HepG2 (cell line): ENCODE results near the gene CTNNA2. TPM values are rescaled to one million over a fixed set of nuclear protein-coding genes. Genes with fewer than 3 reads are reported as not detected.

Experiments
- ATAC-seq: fragments of 200-7000 bp; cut with Tn5 transposase; 3 replicates; pipeline ENCODE4 v1.9.1; 2020; ENCODE audit warnings: mild to moderate bottlenecking, moderate library complexity
- BruUV-seq: library from RNA; stranded (reverse); fragments of 400-500 nt; replicated peaks from 2 replicates; lab custom pipeline; 2021; lab: Mats Ljungman, UMichigan
- CTCF ChIA-PET: fragments of 300-600 bp; formaldehyde crosslinking; extraction: SDS; loops from one replicate; lab custom pipeline; 2021; ENCODE audit warnings: low total read pairs, inconsistent platforms, low intra/inter-chr PET ratio; lab: Yijun Ruan, JAX
- POLR2A ChIA-PET: fragments of 350-600 bp; sonication (Branson Sonifier 250); formaldehyde crosslinking; loops from one replicate; lab custom pipeline; 2020; ENCODE audit warnings: antibody characterized with exemption, inconsistent platforms; lab: Yijun Ruan, JAX
- DNase-seq: peaks from one replicate; pipeline ENCODE4 v3.0.0-alpha.2; 2015; ENCODE audit warnings: low spot score
- FAIRE-seq: peaks from 3 replicates; lab custom pipeline; 2011; peaks lifted over from hg19 to GRCh38; lab: Jason Lieb, UNC
- H2AFZ ChIP-seq: one replicate; pipeline ENCODE4 v1.6.1; 2011; ENCODE audit warnings: low read length, inconsistent platforms
- H3K27ac ChIP-seq: fragments of 300-600 bp; 3 replicates; pipeline ENCODE4 v1.8.0; 2011; ENCODE audit warnings: mixed run types, mild to moderate bottlenecking, mixed read lengths, low read length, inconsistent platforms; ENCODE audit not compliant: insufficient read depth; ENCODE audit errors: extremely low read length
- H3K27me3 ChIP-seq, 2 experiments: fragments of 200-600 bp in 1 of 2; 2 replicates in 1 of 2; 3 replicates in 1 of 2; pipeline versions ENCODE4 v1.6.0 to v1.8.0; 2011; ENCODE audit warnings: low read length in 2 of 2, mild to moderate bottlenecking in 2 of 2, moderate library complexity in 2 of 2, inconsistent platforms in 1 of 2; ENCODE audit not compliant: insufficient read depth in 2 of 2, control insufficient read depth in 1 of 2
- H3K36me3 ChIP-seq, 2 experiments: fragments of 200-600 bp in 1 of 2; replicated peaks in 1 of 2; 2 replicates in 1 of 2; 3 replicates in 1 of 2; pipeline versions ENCODE4 v1.5.1 to v1.8.0; 2011; ENCODE audit warnings: low read length in 2 of 2, inconsistent platforms in 1 of 2; ENCODE audit not compliant: insufficient read depth in 2 of 2, control insufficient read depth in 1 of 2
- H3K4me1 ChIP-seq: 2 replicates; pipeline ENCODE4 v1.5.1; 2012; ENCODE audit warnings: low read length, inconsistent platforms; ENCODE audit not compliant: insufficient read depth
- H3K4me2 ChIP-seq: 2 replicates; pipeline ENCODE4 v1.6.0; 2011; ENCODE audit warnings: low read depth, low read length, inconsistent platforms
- H3K4me3 ChIP-seq, 3 experiments: fragments of 200-600 bp in 1 of 3; sonication (generic), shearing (Covaris generic) in 1 of 3; replicated peaks in 1 of 3; 2 replicates each; pipeline ENCODE4 v1.5.1; 2011 to 2016; ENCODE audit warnings: low read length in 3 of 3, inconsistent platforms in 2 of 3, low read depth in 2 of 3, mild to moderate bottlenecking in 2 of 3, control low read depth in 1 of 3, mixed read lengths in 1 of 3; ENCODE audit not compliant: insufficient read depth in 1 of 3
- H3K79me2 ChIP-seq: one replicate; pipeline ENCODE4 v1.6.1; 2011; ENCODE audit warnings: low read length, inconsistent platforms; ENCODE audit not compliant: insufficient read depth
- H3K9ac ChIP-seq: 2 replicates; pipeline ENCODE4 v1.6.0; 2011; ENCODE audit warnings: mild to moderate bottlenecking, low read depth, low read length, inconsistent platforms; ENCODE audit not compliant: insufficient read depth
- H3K9me3 ChIP-seq: 2 replicates; pipeline ENCODE4 v1.5.1; 2012; ENCODE audit warnings: mild to moderate bottlenecking, low read length
- H4K20me1 ChIP-seq: 2 replicates; pipeline ENCODE4 v1.6.0; 2011; ENCODE audit warnings: inconsistent platforms, mild to moderate bottlenecking, low read length, moderate library complexity; ENCODE audit not compliant: insufficient read depth
- ATF7 ChIP-seq, 2 experiments: fragments of 450-650 bp in 1 of 2; sonication (generic) in 1 of 2; formaldehyde crosslinking in 1 of 2; IDR thresholded peaks; 2 replicates each; pipeline versions ENCODE4 v1.4.0 to v1.6.1; 2016 to 2020; ENCODE audit warnings: antibody characterized with exemption in 1 of 2, mild to moderate bottlenecking in 1 of 2, missing genetic modification reagents in 1 of 2
- ATRX ChIP-seq: sonication (generic); formaldehyde crosslinking; IDR thresholded peaks from 2 replicates; pipeline ENCODE4 v1.4.0; 2020; ENCODE audit warnings: missing genetic modification reagents, borderline replicate concordance
- CEBPG ChIP-seq: IDR thresholded peaks from 2 replicates; pipeline ENCODE4 v1.6.1; 2016
- HIVEP1 ChIP-seq: sonication (generic); formaldehyde crosslinking; IDR thresholded peaks from 2 replicates; pipeline ENCODE4 v1.4.0; 2020; ENCODE audit warnings: mild to moderate bottlenecking, missing genetic modification reagents
- HNRNPK ChIP-seq: fragments of 200-400 bp; formaldehyde crosslinking; IDR thresholded peaks from 2 replicates; pipeline ENCODE4 v1.6.1; 2018; ENCODE audit warnings: low read length, low read depth, moderate library complexity, mild to moderate bottlenecking; ENCODE audit not compliant: poor library complexity, severe bottlenecking
- KAT2B ChIP-seq: fragments of 150-350 bp; IDR thresholded peaks from 2 replicates; pipeline ENCODE4 v1.6.1; 2014; ENCODE audit warnings: low read depth, low read length, borderline replicate concordance
- KDM5B ChIP-seq: sonication (generic); formaldehyde crosslinking; IDR thresholded peaks from 2 replicates; pipeline ENCODE4 v1.4.0; 2020; ENCODE audit warnings: missing genetic modification reagents, mild to moderate bottlenecking, borderline replicate concordance
- RAD21 ChIP-seq: fragments of 450-650 bp; formaldehyde crosslinking; IDR thresholded peaks from 2 replicates; pipeline ENCODE4 v1.5.0; 2020; ENCODE audit warnings: mild to moderate bottlenecking
- RBAK ChIP-seq: sonication (generic); formaldehyde crosslinking; IDR thresholded peaks from 2 replicates; pipeline ENCODE4 v1.5.1; 2020; ENCODE audit warnings: mild to moderate bottlenecking, missing genetic modification reagents
- SIN3A ChIP-seq: IDR thresholded peaks from 2 replicates; pipeline ENCODE4 v1.6.1; 2011; ENCODE audit warnings: low read depth, mild to moderate bottlenecking, control low read depth, low read length, borderline replicate concordance
- SMYD3 ChIP-seq: sonication (generic); formaldehyde crosslinking; IDR thresholded peaks from 2 replicates; pipeline ENCODE4 v1.8.1; 2023; ENCODE audit warnings: mild to moderate bottlenecking, missing genetic modification reagents
- ZNF510 ChIP-seq: sonication (generic); formaldehyde crosslinking; IDR thresholded peaks from 2 replicates; pipeline ENCODE4 v1.4.0; 2020; ENCODE audit warnings: low read depth, mild to moderate bottlenecking, missing genetic modification reagents
- ZNF556 ChIP-seq: sonication (generic); formaldehyde crosslinking; IDR thresholded peaks from 2 replicates; pipeline ENCODE4 v1.4.0; 2020; ENCODE audit warnings: mild to moderate bottlenecking, missing genetic modification reagents, borderline replicate concordance
- ZNF850 ChIP-seq: sonication (generic); formaldehyde crosslinking; conservative IDR thresholded peaks from 2 replicates; pipeline ENCODE4 v1.9.0; 2021; ENCODE audit warnings: mild to moderate bottlenecking, missing genetic modification reagents
- ZNF878 ChIP-seq: sonication (generic); formaldehyde crosslinking; IDR thresholded peaks from 2 replicates; pipeline ENCODE4 v1.8.1; 2023; ENCODE audit warnings: mild to moderate bottlenecking, missing genetic modification reagents, moderate library complexity
- WGBS: methylation state at CpG from one replicate; pipeline ENCODE4 v1.1.6; 2017; ENCODE audit warnings: low lambda C conversion rate; 5-methylcytosine and 5-hydroxymethylcytosine counted together
- in situ Hi-C: cut with HindIII; loops from 2 replicates; pipeline ENCODE4 v1.10.0; 2017; ENCODE audit warnings: low pct_unique_long_range_greater_than_20kb; ENCODE audit not compliant: extremely low pct_ligation_motif_present
- intact Hi-C: fragments of 100-400 bp; cut with micrococcal nuclease; formaldehyde crosslinking; loops from one replicate; pipeline ENCODE4 v1.10.0; 2022; ENCODE audit not compliant: unreplicated experiment
- polyA plus RNA-seq, 8 experiments: library from polyadenylated mRNA; depleted of rRNA in 3 of 8; stranded (reverse) in 7 of 8; unstranded in 1 of 8; fragments of >200 nt; fragmentation: Illumina TruSeq in 4 of 8; extraction: Trizol in 4 of 8; gene quantifications; 2 replicates each; pipeline versions ENCODE4 v1.2.1 to v1.2.3, GENCODE V29; 2011 to 2016; ENCODE audit warnings: low read depth in 4 of 8, missing spikeins in 1 of 8, mixed read lengths in 1 of 8; ENCODE audit not compliant: insufficient read depth in 1 of 8
- total RNA-seq, 5 experiments: library from RNA; depleted of rRNA; stranded (reverse); fragments of >200 nt; fragmentation: Illumina TruSeq; extraction: Trizol; gene quantifications; 2 replicates each; pipeline ENCODE4 v1.2.3, GENCODE V29; 2016; ENCODE audit warnings: low read depth in 1 of 5
- TF ChIP-seq, protein P1 (sequence below): sonication (generic); formaldehyde crosslinking; IDR thresholded peaks from 2 replicates; pipeline ENCODE4 v1.4.0; 2020; ENCODE audit warnings: missing genetic modification reagents
- TF ChIP-seq, protein P2 (sequence below): sonication (generic); formaldehyde crosslinking; IDR thresholded peaks from 2 replicates; pipeline ENCODE4 v1.8.1; 2023; ENCODE audit warnings: mild to moderate bottlenecking, inconsistent platforms, moderate library complexity, missing genetic modification reagents, borderline replicate concordance
- TF ChIP-seq, protein P3 (sequence below): sonication (generic); formaldehyde crosslinking; IDR thresholded peaks from 2 replicates; pipeline ENCODE4 v1.4.0; 2020; ENCODE audit warnings: missing genetic modification reagents
- TF ChIP-seq, protein P4 (sequence below): sonication (generic); formaldehyde crosslinking; IDR thresholded peaks from 2 replicates; pipeline ENCODE4 v1.5.0; 2020; ENCODE audit warnings: missing genetic modification reagents

CTNNA2 gene
- total and polyA plus RNA-seq, 2 of the 13 experiments (the other 11 are each of a cell fraction or from before 2014, with no cell fraction given): not detected

DNA sequence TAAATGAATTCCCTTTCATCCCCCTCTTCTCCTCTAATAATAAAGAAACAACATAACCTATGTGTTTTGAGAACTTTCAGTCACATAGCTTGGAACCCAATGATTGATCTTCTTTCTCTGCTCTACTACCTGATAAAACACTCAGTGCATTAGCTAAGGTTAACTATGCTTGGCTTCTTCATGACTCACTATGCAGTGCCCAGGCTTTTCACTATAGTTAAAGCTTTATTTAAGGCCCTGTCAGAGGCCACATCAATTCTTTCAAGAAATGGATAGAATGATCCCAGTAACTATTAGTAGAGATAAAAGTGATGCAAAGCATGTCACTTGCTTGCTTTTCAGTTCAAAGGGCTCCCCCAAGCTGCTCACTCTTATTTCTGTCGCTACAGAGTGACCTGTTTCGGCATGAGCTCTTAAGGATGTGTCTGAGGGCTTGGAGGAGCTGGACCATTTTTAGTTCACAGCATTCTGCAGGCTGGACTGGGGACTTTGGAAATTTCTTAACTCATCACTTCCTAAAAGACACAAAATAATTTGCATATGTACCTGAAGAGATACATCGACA lies 407.7 kb downstream of the CTNNA2 start:
- FAIRE-seq: no peak
- no peak overlapping the region for H3K4me2 ChIP-seq
- no peak for ATAC-seq
- H3K9ac ChIP-seq: no peak overlapping the region
- no TSS peak for BruUV-seq
- CTCF ChIA-PET: no interaction called here
- 0% methylated on average over 3 of the region's 3 CpGs for WGBS
- H3K27ac ChIP-seq: no peak overlapping the region
- H3K9me3 ChIP-seq: no peaks in the 10 kb centered on the region
- H3K4me3 ChIP-seq: no peak overlapping the region
- intact Hi-C loops: no loop called here
- no peaks in the 10 kb centered on the region for H4K20me1 ChIP-seq
- POLR2A ChIA-PET: no interaction called here
- no peaks in the 10 kb centered on the region for H3K4me1 ChIP-seq
- H3K27me3 ChIP-seq: no peaks in the 10 kb centered on the region
- DNase-seq: no peak
- H3K79me2 ChIP-seq: no peaks in the 10 kb centered on the region
- H3K36me3 ChIP-seq: no peaks in the 10 kb centered on the region
- in situ Hi-C loops: no loop called here
- H2AFZ ChIP-seq: no peak overlapping the region
- TF ChIP-seq, protein P1, sequence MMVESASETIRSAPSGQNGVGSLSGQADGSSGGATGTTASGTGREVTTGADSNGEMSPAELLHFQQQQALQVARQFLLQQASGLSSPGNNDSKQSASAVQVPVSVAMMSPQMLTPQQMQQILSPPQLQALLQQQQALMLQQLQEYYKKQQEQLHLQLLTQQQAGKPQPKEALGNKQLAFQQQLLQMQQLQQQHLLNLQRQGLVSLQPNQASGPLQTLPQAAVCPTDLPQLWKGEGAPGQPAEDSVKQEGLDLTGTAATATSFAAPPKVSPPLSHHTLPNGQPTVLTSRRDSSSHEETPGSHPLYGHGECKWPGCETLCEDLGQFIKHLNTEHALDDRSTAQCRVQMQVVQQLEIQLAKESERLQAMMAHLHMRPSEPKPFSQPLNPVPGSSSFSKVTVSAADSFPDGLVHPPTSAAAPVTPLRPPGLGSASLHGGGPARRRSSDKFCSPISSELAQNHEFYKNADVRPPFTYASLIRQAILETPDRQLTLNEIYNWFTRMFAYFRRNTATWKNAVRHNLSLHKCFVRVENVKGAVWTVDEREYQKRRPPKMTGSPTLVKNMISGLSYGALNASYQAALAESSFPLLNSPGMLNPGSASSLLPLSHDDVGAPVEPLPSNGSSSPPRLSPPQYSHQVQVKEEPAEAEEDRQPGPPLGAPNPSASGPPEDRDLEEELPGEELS (CRISPR knock-in tag): no peak
- TF ChIP-seq SIN3A (no peak), RBAK (CRISPR knock-in tag) (no peak), ZNF510 (no peak), ZNF850 (no peak), HIVEP1 (CRISPR knock-in tag) (no peak), KDM5B (CRISPR knock-in tag) (no peak), ZNF556 (no peak), RAD21 (CRISPR knock-in tag) (no peak), CEBPG (CRISPR knock-in tag) (no peak), ZNF878 (CRISPR knock-in tag) (no peak), ATF7 (IDR thresholded peaks at IDR 0.05) (no peak), ATF7 (CRISPR knock-in tag; IDR thresholded peaks at IDR 0.05) (no peak), SMYD3 (CRISPR knock-in tag) (no peak), HNRNPK (no peak), KAT2B (no peak), ATRX (CRISPR knock-in tag) (no peak)
- TF ChIP-seq, protein P2, sequence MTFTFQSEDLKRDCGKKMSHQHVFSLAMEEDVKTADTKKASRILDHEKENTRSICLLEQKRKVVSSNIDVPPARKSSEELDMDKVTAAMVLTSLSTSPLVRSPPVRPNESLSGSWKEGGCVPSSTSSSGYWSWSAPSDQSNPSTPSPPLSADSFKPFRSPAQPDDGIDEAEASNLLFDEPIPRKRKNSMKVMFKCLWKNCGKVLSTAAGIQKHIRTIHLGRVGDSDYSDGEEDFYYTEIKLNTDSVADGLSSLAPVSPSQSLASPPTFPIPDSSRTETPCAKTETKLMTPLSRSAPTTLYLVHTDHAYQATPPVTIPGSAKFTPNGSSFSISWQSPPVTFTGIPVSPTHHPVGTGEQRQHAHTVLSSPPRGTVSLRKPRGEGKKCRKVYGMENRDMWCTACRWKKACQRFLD (CRISPR knock-in tag): no peak
- TF ChIP-seq, protein P3, sequence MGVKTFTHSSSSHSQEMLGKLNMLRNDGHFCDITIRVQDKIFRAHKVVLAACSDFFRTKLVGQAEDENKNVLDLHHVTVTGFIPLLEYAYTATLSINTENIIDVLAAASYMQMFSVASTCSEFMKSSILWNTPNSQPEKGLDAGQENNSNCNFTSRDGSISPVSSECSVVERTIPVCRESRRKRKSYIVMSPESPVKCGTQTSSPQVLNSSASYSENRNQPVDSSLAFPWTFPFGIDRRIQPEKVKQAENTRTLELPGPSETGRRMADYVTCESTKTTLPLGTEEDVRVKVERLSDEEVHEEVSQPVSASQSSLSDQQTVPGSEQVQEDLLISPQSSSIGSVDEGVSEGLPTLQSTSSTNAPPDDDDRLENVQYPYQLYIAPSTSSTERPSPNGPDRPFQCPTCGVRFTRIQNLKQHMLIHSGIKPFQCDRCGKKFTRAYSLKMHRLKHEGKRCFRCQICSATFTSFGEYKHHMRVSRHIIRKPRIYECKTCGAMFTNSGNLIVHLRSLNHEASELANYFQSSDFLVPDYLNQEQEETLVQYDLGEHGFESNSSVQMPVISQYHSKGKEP (CRISPR knock-in tag): no peak
- TF ChIP-seq, protein P4, sequence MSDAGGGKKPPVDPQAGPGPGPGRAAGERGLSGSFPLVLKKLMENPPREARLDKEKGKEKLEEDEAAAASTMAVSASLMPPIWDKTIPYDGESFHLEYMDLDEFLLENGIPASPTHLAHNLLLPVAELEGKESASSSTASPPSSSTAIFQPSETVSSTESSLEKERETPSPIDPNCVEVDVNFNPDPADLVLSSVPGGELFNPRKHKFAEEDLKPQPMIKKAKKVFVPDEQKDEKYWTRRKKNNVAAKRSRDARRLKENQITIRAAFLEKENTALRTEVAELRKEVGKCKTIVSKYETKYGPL: no peak
